Stimulated activated CD4-positive, alpha-beta T cell treated with anti-CD3 and anti-CD28 coated beads, Interleukin-15, amount 100 ng/mL, for 48 hours (primary cell): Measurements from ENCODE around the gene LCN1.
"Not testable (repeated sequence)": the region's sequence is repeated elsewhere in the genome, so short reads cannot be mapped to it uniquely, and the experiment has no call there.

Experiments
- DNase-seq, 2 donors: peaks; one replicate each; pipeline ENCODE4 v3.0.0-alpha.2; 2020; ENCODE audit warnings: low read depth in 2 of 2

LCN1 gene

GRCh38 chr9:135504262-135505243 is 16.7 kb upstream of the LCN1 start:
- DNase-seq = peak in 1 of 2 donors; percentile 43

GRCh38 chr9:135505406-135506187 is 15.6 kb upstream of the LCN1 start:
- no peak for DNase-seq

DNA sequence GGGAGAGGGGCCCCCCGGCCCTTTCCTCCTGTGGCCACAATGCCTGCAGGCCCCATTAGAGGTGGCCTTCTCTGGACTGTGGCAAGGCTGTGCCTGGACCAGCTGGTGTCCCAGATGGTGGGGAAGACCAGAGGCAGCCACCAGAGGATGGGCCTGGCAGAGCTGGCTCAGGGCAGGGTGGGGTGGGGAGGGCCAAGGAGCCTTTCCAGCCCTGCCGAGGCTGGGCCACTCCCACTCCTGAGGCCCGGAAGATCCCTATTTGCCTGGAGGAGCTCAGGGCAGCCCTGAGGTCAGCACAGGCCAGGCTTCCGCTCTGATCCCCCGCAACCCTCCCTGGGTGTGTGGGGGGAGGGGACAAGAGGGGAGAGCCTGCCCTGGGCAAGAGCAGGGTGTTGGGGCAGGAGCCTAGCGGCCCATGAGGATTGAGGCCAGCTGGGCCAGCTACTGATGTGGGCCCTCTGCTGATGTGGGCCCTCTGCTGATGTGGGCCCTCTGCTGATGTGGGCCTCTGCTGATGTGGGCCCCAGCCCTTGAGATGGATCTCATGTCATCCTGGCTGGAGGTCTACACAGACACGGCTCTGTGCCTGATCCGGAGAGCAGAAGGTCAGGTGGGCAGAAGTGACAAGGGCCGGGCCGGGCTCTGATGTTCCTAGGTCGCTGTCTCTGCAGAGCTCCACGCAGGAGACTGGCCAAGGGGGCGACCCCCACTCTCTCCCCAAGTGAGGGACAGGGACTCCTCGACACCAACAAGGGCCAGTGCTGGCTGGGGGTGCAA is 14.7 kb upstream of the LCN1 start:
- DNase-seq = no peak

DNA sequence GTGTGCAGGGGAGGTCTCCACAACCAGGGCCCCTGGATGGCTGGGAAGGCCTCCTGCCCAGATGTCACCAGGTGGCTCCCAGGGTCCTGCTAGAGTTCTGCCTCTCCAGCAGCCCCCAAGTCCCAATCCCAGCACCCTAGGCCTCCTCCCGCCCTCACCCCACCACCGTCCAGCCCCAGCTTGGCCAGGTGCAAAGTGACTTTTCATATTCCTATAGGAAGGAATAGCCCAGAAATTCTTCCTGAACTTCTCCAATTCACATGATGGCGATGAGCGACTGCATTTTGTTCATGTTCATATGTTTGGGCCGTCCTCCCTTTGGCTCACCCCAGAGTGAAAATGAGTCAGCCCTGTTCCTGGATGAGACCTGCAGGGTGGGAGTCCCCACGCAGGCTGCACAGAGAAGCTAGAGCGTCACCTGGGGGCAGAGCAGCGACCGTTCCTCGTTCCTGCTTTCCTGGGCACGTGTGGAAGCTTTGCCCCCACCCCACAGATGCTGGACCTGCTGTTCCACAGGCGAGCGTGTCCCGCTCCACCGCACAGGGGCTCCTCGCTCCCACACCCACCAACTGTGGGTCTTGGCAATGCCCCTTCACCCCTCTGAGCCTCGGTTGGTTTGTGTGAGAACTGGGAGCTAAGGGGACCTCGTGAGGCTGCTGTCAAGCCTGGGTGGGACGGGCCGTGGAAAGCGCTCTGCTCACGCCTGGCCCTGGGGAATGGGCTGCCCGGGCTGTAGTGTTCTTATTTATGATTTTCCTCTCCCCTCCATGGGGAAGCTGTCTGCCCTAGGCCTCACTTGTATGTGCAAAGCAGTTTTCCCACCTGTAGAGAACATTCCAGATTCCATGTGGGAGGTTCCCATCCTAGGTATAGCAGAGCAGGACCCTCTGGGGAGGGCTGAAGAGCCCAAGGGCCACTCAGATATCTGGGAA is 13.9 kb upstream of the LCN1 start:
- DNase-seq = no peak

DNA sequence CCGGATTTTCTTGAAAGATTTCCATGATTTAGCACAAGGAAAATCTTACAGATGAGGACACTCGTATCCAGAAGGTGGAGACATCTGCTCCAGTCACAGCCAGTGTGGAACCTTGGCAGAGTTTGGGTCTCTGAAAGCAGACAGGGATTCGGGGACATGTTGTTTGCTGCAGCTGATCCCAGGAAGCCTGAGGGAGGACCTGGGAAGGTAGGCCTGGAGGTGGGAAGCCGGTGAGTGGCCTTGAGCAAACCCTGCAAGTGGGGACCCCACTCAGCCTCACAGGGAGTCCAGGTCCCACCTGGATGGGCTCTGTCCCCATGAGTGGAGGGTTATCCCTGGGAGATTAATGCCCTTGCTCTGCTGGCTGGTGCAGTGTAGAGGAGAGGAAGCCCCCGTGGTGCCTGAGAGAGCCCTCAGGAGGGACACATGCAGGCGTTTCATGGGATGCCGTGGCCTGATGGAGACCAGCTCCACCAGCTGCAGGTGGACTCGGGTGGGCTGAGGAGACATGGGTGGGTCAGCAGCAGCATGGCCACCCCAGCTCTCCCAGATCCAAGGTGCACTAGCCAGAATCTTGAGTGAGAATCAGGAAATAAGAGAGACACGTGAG is 12.9 kb upstream of the LCN1 start:
- no peak for DNase-seq

GRCh38 chr9:135509458-135509857 is 11.8 kb upstream of the LCN1 start:
- DNase-seq = no peak

DNA sequence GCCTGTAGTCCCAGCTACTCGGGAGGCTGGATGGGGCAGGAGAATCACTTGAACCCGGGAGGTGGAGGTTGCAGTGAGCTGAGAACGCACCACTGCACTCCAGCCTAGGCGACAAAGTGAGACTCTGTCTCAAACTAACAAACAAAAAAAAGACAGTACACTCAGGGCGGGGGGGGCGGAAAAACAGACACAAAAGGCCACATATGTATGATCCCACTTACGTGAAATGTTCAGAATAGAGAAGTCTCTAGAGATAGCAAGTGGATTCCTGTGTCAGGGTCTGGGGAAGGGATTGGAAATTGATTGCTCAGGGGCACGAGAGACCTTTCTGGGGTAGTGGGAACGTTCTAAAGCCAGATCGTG is 9.0 kb upstream of the LCN1 start:
- DNase-seq = no peak

- no peak for DNase-seq
Measured at GRCh38 chr9:135512904-135513303, 8.3 kb upstream of the LCN1 start.

GRCh38 chr9:135513351-135513846 is 7.8 kb upstream of the LCN1 start:
- no peak for DNase-seq

DNA sequence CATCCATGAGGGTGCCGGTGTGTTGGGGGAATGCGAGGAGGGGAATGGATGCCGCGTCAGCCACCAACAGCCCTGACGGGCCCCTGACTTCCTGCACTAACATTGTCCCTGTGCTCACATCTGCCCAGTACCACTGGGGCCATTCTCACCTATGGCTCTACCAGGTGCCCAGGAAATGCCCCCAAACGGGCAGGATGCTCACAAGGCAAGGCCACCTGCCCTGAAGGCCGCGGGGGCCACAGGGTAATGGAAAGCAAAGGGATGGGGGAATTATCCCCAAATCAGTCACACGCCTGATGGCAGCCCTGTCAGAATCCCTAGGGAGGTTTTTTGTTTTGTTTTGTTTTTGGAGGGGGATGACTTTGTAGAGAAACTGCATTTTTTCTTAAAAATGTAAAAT is 7.3 kb upstream of the LCN1 start:
- not testable (repeated sequence) for DNase-seq

- no peak for DNase-seq
Measured at GRCh38 chr9:135514342-135515082, 6.7 kb upstream of the LCN1 start.

DNA sequence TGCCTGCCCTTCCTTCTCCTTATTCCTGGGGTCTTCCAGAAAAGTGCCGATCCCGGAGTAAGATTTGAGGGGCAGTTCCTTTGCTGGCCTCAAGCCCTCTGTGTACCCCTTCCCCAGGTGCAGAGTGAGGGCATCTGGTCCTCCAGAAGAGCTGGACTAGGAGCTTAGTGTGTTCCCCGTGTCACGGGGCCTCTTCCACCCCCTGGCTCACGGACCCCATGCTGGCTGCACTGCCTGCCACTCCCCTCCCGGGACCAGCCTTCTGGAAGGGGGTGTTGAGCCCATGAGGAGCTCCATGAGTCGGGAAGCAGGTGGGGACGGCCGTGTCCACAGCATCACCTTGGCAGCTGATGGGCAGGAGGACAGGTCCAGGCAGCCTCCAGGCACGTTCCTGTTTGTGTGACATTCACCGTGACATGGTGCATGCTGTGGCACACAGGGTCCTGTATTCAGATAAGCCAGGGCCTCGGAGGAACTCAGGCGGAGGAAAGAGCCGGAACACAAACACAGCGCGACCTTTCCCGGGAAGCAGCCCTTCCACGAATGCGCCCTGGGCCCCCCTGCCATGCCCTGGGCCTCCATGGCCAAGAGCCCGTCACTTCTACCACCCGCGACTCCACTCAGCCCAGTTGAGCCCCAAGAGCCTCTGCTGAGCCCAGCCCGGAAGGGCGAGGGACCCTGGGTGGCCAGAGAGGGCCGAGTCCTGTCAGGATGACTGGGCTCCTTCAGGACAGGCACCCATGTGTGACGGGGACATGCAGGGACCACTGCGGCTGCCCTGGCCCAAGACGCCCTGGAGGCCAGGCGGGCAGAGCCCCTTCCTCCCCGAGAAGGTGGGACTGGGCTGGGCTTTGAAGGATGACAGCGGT is 5.9 kb upstream of the LCN1 start:
- DNase-seq = no peak

DNA sequence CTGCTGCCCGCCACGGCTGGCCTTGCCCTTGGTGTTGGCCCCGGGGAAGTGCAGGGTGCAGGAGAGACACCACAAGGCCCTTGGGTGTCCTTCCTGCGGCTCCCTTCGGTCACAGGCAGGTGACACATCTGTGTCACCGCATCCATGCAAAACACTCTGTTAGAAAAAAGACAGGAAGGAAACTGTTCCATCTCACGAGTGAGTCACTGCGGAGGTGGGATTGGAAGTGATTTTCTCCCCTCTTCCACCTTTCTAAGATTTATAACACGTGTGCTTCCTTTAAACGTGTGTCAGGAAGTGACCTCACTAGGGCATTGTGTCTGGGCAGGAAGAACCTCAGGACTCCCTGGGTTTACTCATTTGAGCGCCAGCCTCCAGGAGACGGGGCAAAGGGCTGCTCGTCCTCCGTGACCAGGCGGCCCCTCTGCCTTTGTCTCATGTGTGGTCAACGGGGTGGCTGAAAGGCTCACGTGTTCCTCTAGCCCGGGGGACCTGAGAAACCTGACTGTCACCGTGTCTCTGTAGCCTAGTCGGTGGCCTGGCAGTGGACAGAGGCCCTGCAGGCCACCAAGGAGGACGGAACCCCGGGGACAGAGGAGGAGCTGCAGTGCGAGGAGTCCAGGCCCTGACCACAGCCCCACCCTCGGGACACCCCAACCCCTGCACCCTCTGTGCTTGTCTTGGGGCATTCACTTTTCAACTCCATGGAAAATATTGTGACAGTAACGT is 4.9 kb upstream of the LCN1 start:
- no peak for DNase-seq

GRCh38 chr9:135517407-135517822 is 3.8 kb upstream of the LCN1 start:
- DNase-seq = no peak

DNA sequence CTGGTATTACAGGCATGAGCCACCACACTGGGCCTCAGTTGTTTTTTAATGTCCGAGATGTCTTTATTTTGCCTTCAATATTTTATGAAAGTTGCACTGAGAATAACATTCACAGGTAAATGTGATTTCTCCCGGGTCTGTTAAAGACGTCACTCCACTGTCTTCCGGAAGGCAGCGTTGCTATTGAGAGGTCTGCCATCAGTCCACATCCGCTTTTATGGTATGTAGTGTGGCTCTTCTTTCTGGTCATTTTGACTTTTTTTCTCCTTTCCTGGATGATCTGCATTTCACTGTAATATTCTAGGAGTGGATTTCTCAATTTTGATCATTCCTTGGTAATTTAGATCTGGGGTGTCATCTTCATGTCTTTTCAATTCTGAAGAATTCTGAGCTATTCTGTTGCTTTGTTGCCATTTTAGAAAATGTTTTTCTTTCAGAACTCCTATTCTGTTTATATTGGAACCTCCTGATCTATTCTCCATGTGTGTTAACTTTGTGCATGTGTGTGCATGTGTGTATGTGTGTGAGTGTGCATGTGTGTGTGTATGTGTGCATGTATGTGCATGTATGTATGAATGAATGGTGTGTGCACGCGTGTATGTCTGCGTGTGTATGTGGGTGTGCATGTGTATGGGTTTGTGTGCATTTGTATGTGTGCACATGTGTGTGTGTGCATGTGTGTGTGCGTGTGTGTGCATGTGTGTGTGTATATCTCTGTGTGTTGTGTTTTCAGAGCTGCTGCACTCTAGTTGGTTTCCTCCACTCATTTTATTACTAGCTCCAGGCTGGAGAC is 1.9 kb upstream of the LCN1 start:
- DNase-seq = no peak

DNA sequence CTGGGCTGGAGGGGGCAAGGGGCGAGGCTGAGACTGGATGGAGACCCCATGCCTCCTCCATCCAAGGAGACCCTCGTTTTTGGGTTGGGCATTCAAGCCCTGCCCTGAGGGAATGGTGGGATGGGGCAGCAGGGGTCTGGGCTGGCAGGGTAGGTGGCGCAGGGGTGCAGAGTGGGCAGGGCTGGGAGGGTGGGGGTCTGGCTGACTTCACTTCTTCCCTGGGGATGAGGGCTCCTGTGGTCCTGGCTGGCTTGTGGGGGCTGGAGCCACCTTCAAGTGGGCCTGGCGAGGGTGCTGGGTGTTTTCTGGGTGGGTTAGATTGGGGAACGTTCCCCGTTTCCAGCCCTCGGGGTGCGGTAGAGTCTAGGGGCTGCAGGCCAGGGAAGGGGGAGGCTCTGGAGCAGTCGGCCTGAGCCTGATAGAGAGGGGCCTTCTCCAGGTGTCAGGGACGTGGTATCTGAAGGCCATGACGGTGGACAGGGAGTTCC is 412 bp downstream of the LCN1 start:
- DNase-seq = no peak
